GM12878 (cell line): ENCODE results near the gene FTO. TPM values are rescaled to one million over a fixed set of nuclear protein-coding genes. Genes with fewer than 3 reads are reported as not detected.

Experiments
- ATAC-seq: fragments of 200-7000 bp; cut with Tn5 transposase; 3 replicates; pipeline ENCODE4 v1.9.1; 2020; ENCODE audit warnings: mild to moderate bottlenecking, moderate library complexity
- BruUV-seq: library from RNA; stranded (reverse); fragments of 400-500 nt; replicated peaks from 2 replicates; lab custom pipeline; 2021; lab: Mats Ljungman, UMichigan
- CTCF ChIA-PET: fragments of 300-600 bp; sonication (Branson Sonifier 250); formaldehyde crosslinking; extraction: SDS; loops from one replicate; lab custom pipeline; 2021; ENCODE audit warnings: inconsistent platforms; lab: Yijun Ruan, JAX
- POLR2A ChIA-PET: fragments of 350-600 bp; formaldehyde crosslinking; extraction: SDS; loops from one replicate; lab custom pipeline; 2021; ENCODE audit warnings: inconsistent platforms; lab: Charles Lee
- RAD21 ChIA-PET: fragments of 300-600 bp; sonication (Branson Sonifier 250); formaldehyde crosslinking; loops from one replicate; lab custom pipeline; 2023; ENCODE audit warnings: antibody characterized with exemption; ENCODE audit not compliant: unreplicated experiment; lab: Charles Lee
- SMC1A ChIA-PET: fragments of 300-600 bp; sonication (Branson Sonifier 250); formaldehyde crosslinking; loops from one replicate; lab custom pipeline; 2023; ENCODE audit not compliant: unreplicated experiment, uncharacterized antibody; lab: Charles Lee
- DNase-seq: peaks from one replicate; pipeline ENCODE4 v3.0.0-alpha.2; 2011; ENCODE audit warnings: low read depth, low spot score
- FAIRE-seq: peaks from 3 replicates; lab custom pipeline; 2011; peaks lifted over from hg19 to GRCh38; lab: Jason Lieb, UNC
- H2AFZ ChIP-seq: 2 replicates; pipeline ENCODE4 v1.6.0; 2011; ENCODE audit warnings: low read depth, low read length, control low read depth; ENCODE audit not compliant: control insufficient read depth
- H3K27ac ChIP-seq: 2 replicates; pipeline ENCODE4 v1.5.1; 2011; ENCODE audit warnings: control low read depth; ENCODE audit not compliant: control insufficient read depth, insufficient read depth
- H3K27me3 ChIP-seq, 2 experiments: replicated peaks in 1 of 2; 2 replicates each; pipeline versions ENCODE4 v1.6.0 to v1.6.1; 2011; ENCODE audit warnings: low read length in 1 of 2; ENCODE audit not compliant: control insufficient read depth in 2 of 2, insufficient read depth in 2 of 2
- H3K36me3 ChIP-seq, 2 experiments: 2 replicates each; pipeline ENCODE4 v1.5.1; 2011; ENCODE audit warnings: low read length in 1 of 2; ENCODE audit not compliant: control insufficient read depth in 2 of 2, insufficient read depth in 2 of 2
- H3K4me1 ChIP-seq: 2 replicates; pipeline ENCODE4 v1.6.1; 2011; ENCODE audit warnings: mild to moderate bottlenecking, low read length, moderate library complexity, mixed read lengths; ENCODE audit not compliant: control insufficient read depth, insufficient read depth
- H3K4me2 ChIP-seq: 2 replicates; pipeline ENCODE4 v1.6.0; 2011; ENCODE audit warnings: control low read depth; ENCODE audit not compliant: control insufficient read depth, insufficient read depth
- H3K4me3 ChIP-seq: fragments of 200-600 bp; sonication (generic); 2 replicates; pipeline ENCODE4 v1.5.1; 2016
- H3K79me2 ChIP-seq: 2 replicates; pipeline ENCODE4 v1.6.0; 2011; ENCODE audit warnings: low read length; ENCODE audit not compliant: control insufficient read depth, insufficient read depth
- H3K9ac ChIP-seq: 2 replicates; pipeline ENCODE4 v1.8.0; 2011; ENCODE audit warnings: low read length, control low read depth, mixed read lengths; ENCODE audit not compliant: control insufficient read depth, insufficient read depth
- H3K9me3 ChIP-seq: replicated peaks from 3 replicates; pipeline ENCODE4 v1.5.1; 2011; ENCODE audit warnings: mild to moderate bottlenecking, low read length; ENCODE audit not compliant: control insufficient read depth, insufficient read depth
- H4K20me1 ChIP-seq: 2 replicates; pipeline ENCODE4 v1.6.0; 2011; ENCODE audit not compliant: control insufficient read depth, insufficient read depth
- JUNB ChIP-seq: IDR thresholded peaks from 2 replicates; pipeline ENCODE4 v1.6.1; 2016; ENCODE audit warnings: antibody characterized with exemption, mild to moderate bottlenecking
- PAX8 ChIP-seq: fragments of 450-650 bp; IDR thresholded peaks from 2 replicates; pipeline ENCODE4 v1.6.1; 2017; ENCODE audit warnings: mild to moderate bottlenecking, moderate library complexity
- POLR2AphosphoS5 ChIP-seq: IDR thresholded peaks from 2 replicates; pipeline ENCODE4 v1.6.1; 2011; ENCODE audit warnings: mild to moderate bottlenecking, low read length, inconsistent platforms
- SP1 ChIP-seq: IDR thresholded peaks from one replicate; pipeline ENCODE4 v1.6.1; 2011; ENCODE audit warnings: low read depth, low read length
- YBX1 ChIP-seq: fragments of 450-650 bp; IDR thresholded peaks from 2 replicates; pipeline ENCODE4 v1.6.1; 2016; ENCODE audit warnings: antibody characterized with exemption
- WGBS: methylation state at CpG from one replicate; pipeline ENCODE4 v1.1.6; 2016; ENCODE audit warnings: low lambda C conversion rate; ENCODE audit not compliant: insufficient replicate concordance, insufficient coverage; ENCODE audit errors: missing lambda C conversion rate; 5-methylcytosine and 5-hydroxymethylcytosine counted together
- in situ Hi-C: fragments of 300-500 bp; cut with MboI; formaldehyde crosslinking; loops from 9 replicates; pipeline ENCODE4 v1.14.3; 2018; ENCODE audit warnings: mixed read lengths
- intact Hi-C: fragments of 100-400 bp; cut with micrococcal nuclease; formaldehyde crosslinking; loops from one replicate; pipeline ENCODE4 v1.14.2; 2022; ENCODE audit not compliant: unreplicated experiment
- polyA plus RNA-seq, 11 experiments: library from polyadenylated mRNA; depleted of rRNA in 4 of 11; unstranded in 6 of 11; stranded (reverse) in 5 of 11; fragments of >200 nt; fragmentation: Nextera tagmentation in 4 of 11; fragmentation: Illumina TruSeq in 1 of 11; extraction: Ambion mirVana in 4 of 11; extraction: Trizol in 1 of 11; gene quantifications; 1 replicate in 1 of 11; 2 replicates in 10 of 11; pipeline versions ENCODE4 v1.2.1 to v1.2.3, GENCODE V29; 2011 to 2016; ENCODE audit warnings: inconsistent platforms in 2 of 11, missing spikeins in 2 of 11, low read depth in 1 of 11
- total RNA-seq, 4 experiments: library from RNA; depleted of rRNA in 3 of 4; stranded (reverse); fragments of >200 nt in 3 of 4; fragmentation: Illumina TruSeq in 1 of 4; extraction: Trizol in 1 of 4; gene quantifications; 2 replicates each; pipeline versions ENCODE4 v1.2.1 to v1.2.3, GENCODE V29; 2013 to 2021
- TF ChIP-seq, protein P1 (sequence below): fragments of 450-650 bp; IDR thresholded peaks from 2 replicates; pipeline ENCODE4 v1.6.1; 2017; ENCODE audit warnings: mild to moderate bottlenecking, moderate library complexity

FTO gene
- total and polyA plus RNA-seq, 10 of the 15 experiments (the other 5 are each of a cell fraction or from before 2014, with no cell fraction given) = 20.1 to 55.0 (median 47.0) TPM

DNA sequence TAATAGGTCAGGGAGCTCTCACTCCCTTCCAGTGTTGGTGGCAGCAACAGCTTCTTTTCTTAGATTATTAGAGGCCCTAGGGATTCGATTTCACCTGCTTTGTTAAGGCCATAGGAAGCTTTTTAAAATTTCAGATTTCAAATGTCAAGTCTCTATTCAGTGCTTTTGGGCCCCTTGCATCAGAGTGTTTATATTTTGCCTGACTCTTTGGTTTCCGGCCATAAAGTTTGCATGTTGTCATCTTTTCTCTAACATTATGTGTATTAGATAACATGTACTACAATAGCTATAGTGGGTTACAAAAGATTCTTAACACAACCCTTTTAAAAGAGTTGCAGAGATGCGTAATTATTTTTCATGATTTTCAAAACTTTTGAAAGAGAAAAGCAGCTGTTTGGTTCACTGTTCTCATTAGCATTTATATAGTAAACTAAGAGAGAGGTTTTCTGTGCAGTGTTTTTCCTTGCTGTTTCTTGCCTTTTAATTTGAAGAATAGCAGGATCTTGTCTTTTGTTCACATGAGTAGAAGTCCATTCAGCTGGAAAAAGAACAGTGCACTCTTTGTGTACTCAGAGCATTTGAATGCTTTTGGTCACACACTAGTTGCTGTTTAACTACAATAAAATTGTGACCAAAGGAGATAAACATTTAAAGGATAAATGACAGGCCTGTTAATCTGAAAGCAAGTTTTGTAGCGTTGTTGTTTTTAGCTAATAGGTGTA lies 52.5 kb downstream of the FTO start:
- Histone ChIP-seq H3K4me3 (no peak overlapping the region), H3K4me2 (no peak overlapping the region), H3K9ac (no peak overlapping the region), H4K20me1 (no peaks in the 10 kb centered on the region), H2AFZ (no peak overlapping the region), H3K4me1 (no peaks in the 10 kb centered on the region), H3K27me3 (no peaks in the 10 kb centered on the region), H3K27ac (no peak overlapping the region), H3K36me3 (no peaks in the 10 kb centered on the region)
- in situ Hi-C loops = no loop called here
- 74% methylated on average over 4 of the region's 4 CpGs for WGBS
- ChIA-PET POLR2A (interaction anchor here (1.0 kb wide), 1 partner anchor 12 kb away, joined by 5 read pairs; no protein-coding TSS in a partner anchor), RAD21 (interaction anchor here (1.2 kb wide), 1 partner anchor 207 kb away, joined by 3 read pairs; no protein-coding TSS in a partner anchor), SMC1A (interaction anchor here (0.9 to 2.1 kb wide), 4 partner anchors 12 to 21 kb away, joined by 3 to 5 read pairs (median 4); no protein-coding TSS in a partner anchor)
- BruUV-seq = no TSS peak
- FAIRE-seq (no peak), DNase-seq (no peak)
- intact Hi-C loops = no loop called here
- TF ChIP-seq JUNB (no peak), SP1 (no peak), YBX1 (no peak), PAX8 (no peak), POLR2AphosphoS5 (no peak)
- TF ChIP-seq, protein P1, sequence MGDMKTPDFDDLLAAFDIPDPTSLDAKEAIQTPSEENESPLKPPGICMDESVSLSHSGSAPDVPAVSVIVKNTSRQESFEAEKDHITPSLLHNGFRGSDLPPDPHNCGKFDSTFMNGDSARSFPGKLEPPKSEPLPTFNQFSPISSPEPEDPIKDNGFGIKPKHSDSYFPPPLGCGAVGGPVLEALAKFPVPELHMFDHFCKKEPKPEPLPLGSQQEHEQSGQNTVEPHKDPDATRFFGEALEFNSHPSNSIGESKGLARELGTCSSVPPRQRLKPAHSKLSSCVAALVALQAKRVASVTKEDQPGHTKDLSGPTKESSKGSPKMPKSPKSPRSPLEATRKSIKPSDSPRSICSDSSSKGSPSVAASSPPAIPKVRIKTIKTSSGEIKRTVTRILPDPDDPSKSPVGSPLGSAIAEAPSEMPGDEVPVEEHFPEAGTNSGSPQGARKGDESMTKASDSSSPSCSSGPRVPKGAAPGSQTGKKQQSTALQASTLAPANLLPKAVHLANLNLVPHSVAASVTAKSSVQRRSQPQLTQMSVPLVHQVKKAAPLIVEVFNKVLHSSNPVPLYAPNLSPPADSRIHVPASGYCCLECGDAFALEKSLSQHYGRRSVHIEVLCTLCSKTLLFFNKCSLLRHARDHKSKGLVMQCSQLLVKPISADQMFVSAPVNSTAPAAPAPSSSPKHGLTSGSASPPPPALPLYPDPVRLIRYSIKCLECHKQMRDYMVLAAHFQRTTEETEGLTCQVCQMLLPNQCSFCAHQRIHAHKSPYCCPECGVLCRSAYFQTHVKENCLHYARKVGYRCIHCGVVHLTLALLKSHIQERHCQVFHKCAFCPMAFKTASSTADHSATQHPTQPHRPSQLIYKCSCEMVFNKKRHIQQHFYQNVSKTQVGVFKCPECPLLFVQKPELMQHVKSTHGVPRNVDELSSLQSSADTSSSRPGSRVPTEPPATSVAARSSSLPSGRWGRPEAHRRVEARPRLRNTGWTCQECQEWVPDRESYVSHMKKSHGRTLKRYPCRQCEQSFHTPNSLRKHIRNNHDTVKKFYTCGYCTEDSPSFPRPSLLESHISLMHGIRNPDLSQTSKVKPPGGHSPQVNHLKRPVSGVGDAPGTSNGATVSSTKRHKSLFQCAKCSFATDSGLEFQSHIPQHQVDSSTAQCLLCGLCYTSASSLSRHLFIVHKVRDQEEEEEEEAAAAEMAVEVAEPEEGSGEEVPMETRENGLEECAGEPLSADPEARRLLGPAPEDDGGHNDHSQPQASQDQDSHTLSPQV = no peak
- TF ChIP-seq, all 136 proteins: peak for 0
- CTCF ChIA-PET = interaction anchor here (1.2 to 4.4 kb wide), 3 partner anchors 13 to 207 kb away, joined by 4 to 44 read pairs (median 13); no protein-coding TSS in a partner anchor
- Histone ChIP-seq H3K9me3 (no peaks in the 10 kb centered on the region; the same call in 2 of the 3 replicates), H3K79me2 (no peaks in the 10 kb centered on the region)
- no peak for ATAC-seq
